SU-DHL-6 (cell line): ENCODE results near the gene SPTBN1.

ENCODE experiments used
- EZH2phosphoT487 ChIP-seq: fragments of 200-600 bp; sonication (generic), shearing (Covaris generic); conservative IDR thresholded peaks from 2 replicates; pipeline ENCODE4 v1.6.1; 2018; ENCODE audit warnings: mild to moderate bottlenecking, antibody characterized with exemption, low read length, moderate library complexity, mixed read lengths
- TF ChIP-seq, protein P1 (sequence below): fragments of 200-600 bp; sonication (generic); IDR thresholded peaks from one replicate; pipeline ENCODE4 v1.5.1; 2017; ENCODE audit warnings: antibody characterized with exemption, mild to moderate bottlenecking, low read length, moderate library complexity; ENCODE audit not compliant: insufficient read depth, poor library complexity, severe bottlenecking

DNA sequence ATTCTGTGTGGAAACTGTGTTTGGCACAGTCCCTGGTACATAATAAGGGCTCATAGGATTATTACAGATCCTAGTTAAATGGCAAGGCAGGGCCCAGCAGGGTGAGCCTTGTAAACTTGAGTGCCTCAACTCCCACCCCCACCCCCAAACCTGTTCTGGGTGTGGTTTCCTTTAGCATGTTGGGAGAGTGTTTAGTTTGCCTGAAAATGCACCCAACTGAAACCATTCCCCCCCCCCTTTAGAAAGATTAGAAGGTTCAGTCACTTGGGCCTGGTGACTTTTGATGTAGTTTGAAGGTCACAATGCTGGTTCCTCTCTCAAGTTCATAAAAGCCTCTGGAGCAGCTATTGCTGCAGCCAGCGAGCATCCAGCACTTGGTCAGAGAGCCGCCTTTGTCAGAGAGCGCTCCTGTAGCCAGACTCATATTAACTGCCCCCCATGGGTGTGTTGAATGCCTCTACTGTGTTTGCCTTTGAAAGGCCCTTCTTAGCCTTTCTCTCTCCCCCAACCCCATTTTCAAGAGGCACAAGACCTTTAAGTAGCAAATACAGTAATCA, 113.7 kb downstream of the SPTBN1 start:
- TF ChIP-seq, protein P1, sequence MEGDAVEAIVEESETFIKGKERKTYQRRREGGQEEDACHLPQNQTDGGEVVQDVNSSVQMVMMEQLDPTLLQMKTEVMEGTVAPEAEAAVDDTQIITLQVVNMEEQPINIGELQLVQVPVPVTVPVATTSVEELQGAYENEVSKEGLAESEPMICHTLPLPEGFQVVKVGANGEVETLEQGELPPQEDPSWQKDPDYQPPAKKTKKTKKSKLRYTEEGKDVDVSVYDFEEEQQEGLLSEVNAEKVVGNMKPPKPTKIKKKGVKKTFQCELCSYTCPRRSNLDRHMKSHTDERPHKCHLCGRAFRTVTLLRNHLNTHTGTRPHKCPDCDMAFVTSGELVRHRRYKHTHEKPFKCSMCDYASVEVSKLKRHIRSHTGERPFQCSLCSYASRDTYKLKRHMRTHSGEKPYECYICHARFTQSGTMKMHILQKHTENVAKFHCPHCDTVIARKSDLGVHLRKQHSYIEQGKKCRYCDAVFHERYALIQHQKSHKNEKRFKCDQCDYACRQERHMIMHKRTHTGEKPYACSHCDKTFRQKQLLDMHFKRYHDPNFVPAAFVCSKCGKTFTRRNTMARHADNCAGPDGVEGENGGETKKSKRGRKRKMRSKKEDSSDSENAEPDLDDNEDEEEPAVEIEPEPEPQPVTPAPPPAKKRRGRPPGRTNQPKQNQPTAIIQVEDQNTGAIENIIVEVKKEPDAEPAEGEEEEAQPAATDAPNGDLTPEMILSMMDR, result no peak
- TF ChIP-seq EZH2phosphoT487, result no peak
